Activated effector memory CD4-positive, alpha-beta T cell treated with Interleukin-2 at 50 U/mL for 16 hours (primary cell): ENCODE results near the gene BUD13.
"Not testable (repeated sequence)": the region's sequence is repeated elsewhere in the genome, so short reads cannot be mapped to it uniquely, and the experiment has no call there.

Experiments
- DNase-seq: peaks from one replicate; pipeline ENCODE4 v3.0.0-alpha.2; 2020

The BUD13 gene

GRCh38 chr11:116792144-116792868, 19.5 kb upstream of the BUD13 start:
- DNase-seq = no peak

DNA sequence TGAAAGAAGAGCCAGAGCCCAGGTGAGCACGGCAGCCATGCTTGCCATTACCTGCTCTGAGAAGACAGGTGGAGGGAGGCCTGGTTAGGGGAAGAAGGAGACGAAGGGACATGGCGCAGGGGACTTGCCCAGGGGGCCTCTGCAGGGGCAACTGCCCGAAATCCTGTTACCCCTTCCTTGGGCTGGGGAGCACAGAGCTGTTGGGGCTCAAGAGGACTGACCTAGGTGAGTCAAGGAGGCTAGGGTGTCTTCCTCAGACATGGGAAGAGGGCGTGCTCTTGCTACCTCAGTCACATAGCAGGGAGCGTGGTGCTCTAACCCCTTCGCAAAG, 19.0 kb upstream of the BUD13 start, which contains the start of gene APOA5:
Gene APOA5, minus strand, starts transcription at position 67 of the 331 bp plus-strand sequence. Its CDS starts 19 bp downstream, at position 48.
- DNase-seq = no peak

GRCh38 chr11:116791002-116791812, 18.4 kb upstream of the BUD13 start:
- peak; percentile 59 for DNase-seq

GRCh38 chr11:116790167-116791001, 17.6 kb upstream of the BUD13 start:
- DNase-seq = no peak

- no peak for DNase-seq
These were observed 16.2 kb upstream of the BUD13 start for GRCh38 chr11:116788975-116789374.

DNA sequence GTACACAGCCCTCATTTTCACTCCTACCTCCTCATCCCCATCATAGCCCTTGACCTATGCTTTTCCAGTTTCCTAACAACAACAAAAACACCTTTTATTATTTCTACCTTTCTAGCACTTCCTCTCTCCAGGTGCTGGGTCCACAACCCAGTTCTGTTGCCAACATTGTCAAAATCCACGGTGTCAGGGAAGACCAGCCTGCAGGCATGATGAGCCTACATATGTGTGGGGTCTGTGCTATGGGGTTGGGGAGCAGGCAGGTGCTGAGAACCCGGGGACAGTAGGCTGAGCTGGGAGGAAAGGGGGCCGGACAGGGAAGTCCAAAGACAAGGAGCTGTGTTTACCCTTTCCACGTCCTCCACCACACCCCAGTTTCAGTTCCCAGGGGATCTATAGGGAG, 15.7 kb upstream of the BUD13 start:
- DNase-seq = no peak

GRCh38 chr11:116787786-116788486, 15.1 kb upstream of the BUD13 start, which contains the start of gene ZPR1:
ZPR1 (minus strand) TSS chr11:116788023; CDS start chr11:116787990, 33 bp downstream.
- DNase-seq = peak; percentile 80

- DNase-seq = no peak
These were observed 14.6 kb upstream of the BUD13 start for GRCh38 chr11:116787436-116787785.

DNA sequence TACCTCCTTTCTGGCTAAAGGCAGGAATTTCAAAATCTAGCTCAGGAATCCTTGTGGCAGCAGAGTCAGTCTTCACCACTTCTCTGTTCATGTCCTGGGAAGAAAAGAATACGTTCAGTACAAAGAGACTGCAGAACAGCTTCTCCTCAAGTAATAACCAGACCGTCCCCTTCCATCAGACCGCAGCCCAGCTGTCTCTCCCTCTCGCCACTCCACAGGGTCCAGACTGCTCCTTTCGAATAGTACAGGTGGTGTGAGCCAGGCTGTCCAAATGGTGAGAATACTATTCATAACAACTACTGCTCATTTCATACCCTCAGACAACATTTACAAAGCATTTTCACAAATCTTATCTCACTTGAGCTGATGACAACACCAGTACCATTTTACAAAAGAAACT, 14.2 kb upstream of the BUD13 start:
- no peak for DNase-seq

DNA sequence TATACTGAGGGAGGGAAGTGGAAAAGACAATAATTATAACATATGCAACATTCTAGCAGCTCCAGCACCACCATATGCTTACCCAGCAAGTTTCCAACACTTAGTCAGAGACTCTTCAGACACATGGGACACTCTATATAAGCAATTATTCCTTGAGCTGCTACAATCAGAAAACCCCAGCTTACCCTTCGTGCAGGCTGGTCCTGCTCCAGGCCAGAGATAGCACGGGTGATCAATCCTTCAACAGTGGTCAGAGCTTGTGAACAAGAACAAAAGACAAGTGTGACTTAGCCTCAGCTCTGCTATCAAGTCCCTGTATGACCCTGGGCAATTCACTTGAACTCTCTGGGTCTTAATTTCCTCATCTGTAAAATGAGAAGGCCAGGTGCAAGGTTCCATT, 13.5 kb upstream of the BUD13 start:
- no peak for DNase-seq

DNA sequence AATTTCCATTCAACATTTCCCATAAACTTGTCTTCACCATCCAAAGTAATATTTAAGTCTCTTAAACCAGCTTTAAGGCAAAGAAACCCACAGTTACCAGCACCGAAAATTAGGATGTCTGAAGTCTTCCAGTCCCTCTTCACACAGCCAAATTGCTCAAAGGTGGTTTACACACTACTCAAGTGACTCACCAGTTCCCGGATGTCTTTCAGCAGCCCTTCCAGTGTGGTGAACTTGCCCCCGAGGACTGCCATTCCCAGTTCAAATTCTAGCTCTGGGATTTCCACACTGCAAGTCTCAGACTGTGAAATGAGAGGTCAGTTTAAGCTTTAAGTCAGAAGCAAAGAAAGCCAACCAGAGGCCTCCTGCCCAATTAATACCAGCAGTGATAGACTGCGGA, 9.9 kb upstream of the BUD13 start:
- DNase-seq = no peak

DNA sequence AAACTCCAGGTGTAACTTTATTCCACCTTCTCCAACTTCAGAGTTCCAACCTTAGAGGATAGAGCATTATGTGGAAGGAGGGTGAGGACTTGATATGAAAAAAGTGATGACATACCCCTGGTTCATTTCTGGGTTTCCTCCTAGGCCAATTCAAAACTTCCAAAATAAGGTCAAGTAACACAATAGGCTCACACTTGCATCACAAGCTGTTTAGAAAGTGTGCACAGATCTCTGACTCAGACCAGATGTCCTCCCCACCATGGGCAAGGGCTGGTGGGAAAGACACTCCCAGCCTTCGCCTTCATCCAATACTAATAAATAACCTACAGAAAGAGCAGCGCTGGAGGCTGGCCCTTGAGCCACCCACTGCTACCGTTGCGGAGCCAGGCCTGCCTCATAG, 5.8 kb upstream of the BUD13 start:
- no peak for DNase-seq

DNA sequence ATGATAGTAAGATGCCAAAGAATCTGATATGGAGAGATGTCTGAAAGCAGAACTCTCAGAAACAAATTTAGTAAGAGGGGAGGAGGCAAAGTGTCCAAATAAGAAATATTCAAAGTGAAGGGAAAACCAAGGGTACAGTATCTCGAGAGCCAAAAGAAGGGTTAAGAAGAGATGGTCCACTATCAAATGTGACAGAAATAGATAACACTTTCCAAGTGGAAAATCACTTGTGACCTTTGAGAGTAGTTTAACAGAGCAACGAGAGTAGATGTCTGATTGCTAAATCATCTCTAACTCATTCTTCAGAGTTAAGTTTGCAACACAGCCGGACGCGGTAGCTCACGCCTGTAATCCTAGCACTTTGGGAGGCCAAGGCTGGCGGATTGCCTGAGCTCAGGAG, 4.3 kb upstream of the BUD13 start:
- DNase-seq = no peak

GRCh38 chr11:116776522-116776984, 3.8 kb upstream of the BUD13 start:
- DNase-seq = no peak

GRCh38 chr11:116775975-116776374, 3.2 kb upstream of the BUD13 start:
- DNase-seq = no peak

GRCh38 chr11:116774661-116775060, 1.9 kb upstream of the BUD13 start:
- no peak for DNase-seq

DNA sequence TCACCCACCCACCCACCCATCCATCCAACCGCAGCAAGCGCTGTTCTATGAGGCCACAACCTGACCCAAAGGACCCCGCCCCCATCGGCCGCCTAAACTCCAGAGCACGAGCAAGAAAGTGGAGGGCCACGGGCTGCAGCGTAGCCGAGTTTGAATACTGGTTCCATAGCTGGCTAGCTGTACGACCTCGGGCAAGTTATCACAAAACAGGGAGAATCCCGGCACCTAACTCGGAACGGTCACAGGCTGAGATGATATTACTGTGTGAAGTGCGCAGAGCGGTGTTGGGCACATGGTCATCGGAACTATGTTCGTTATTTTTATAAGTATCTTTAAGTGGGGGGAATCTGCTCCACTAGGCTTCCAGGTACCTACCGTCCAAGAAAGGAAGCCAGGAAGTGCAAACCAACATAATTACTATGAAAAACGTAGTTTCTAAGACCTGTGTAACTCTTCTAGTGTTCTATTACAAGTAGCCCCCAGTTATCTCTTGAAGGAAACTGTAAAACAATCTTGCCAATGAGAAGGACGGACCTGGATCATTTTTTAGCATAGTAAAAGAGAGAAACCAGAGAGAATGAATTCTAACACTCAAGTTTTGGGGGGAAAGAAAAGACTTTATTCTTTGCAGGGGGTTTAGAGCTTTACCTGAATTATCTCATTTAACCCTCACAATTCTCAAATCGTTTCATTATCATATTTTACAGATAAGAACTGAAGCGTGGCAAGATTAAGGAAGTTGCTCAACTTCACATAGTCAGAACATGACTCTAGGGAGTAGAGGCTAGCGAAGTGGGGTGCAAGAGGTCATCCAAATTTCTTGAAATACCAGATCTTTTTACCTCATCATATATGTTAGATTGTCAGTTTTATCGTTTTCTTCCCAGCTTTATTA, 663 bp upstream of the BUD13 start:
- DNase-seq = no peak

DNA sequence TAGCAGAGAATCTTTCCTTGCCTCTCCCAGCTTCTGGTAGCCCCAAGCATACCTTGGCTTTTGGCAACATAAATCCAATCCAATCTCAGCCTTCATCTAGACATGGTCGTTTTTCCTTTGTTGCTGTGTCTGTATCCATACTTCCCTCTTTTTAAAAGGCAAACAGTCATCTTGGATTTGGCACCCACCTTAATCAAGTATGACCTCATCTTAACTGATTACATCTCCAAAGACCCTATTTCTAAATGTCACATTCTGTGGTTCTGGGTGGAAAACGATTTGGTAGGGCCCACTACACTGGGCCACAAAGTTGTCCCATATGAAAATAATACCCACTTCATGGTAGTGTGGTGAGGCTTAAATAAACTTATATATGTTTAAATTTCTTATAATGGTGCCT, 852 bp downstream of the BUD13 start:
- DNase-seq = no peak

GRCh38 chr11:116762132-116762531, 10.7 kb downstream of the BUD13 start:
- DNase-seq = no peak

DNA sequence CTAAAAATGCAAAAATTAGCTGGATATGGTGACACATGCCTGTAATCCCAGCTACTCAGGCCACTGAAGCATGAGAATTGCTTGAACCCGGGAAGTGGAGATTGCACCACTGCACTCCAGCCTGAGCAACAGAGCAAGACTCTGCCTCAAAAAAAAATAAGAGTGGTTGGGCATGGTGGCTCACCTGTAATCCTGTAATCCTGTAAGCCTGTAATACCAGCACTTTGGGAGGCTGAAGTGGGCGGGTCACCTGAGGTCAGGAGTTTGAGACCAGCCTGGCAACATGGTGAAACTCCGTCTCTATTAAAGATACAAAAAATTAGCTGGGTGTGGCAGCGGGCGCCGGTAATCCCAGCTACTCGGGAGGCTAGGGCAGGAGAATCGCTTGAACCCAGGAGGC, 16.7 kb downstream of the BUD13 start:
- not testable (repeated sequence) for DNase-seq

GRCh38 chr11:116750070-116750718, 22.6 kb downstream of the BUD13 start:
- DNase-seq = no peak
